HG02840 (cell line): Measurements from ENCODE around the gene RLN3.

Source experiments
- ATAC-seq: cut with Tn5 transposase; IDR thresholded peaks from one replicate; pipeline ENCODE4 v1.9.1; 2021; ENCODE audit warnings: mild to moderate bottlenecking, moderate library complexity, moderate number of reproducible peaks; ENCODE audit not compliant: unreplicated experiment, low FRiP score

The RLN3 gene, protein sequence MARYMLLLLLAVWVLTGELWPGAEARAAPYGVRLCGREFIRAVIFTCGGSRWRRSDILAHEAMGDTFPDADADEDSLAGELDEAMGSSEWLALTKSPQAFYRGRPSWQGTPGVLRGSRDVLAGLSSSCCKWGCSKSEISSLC

DNA sequence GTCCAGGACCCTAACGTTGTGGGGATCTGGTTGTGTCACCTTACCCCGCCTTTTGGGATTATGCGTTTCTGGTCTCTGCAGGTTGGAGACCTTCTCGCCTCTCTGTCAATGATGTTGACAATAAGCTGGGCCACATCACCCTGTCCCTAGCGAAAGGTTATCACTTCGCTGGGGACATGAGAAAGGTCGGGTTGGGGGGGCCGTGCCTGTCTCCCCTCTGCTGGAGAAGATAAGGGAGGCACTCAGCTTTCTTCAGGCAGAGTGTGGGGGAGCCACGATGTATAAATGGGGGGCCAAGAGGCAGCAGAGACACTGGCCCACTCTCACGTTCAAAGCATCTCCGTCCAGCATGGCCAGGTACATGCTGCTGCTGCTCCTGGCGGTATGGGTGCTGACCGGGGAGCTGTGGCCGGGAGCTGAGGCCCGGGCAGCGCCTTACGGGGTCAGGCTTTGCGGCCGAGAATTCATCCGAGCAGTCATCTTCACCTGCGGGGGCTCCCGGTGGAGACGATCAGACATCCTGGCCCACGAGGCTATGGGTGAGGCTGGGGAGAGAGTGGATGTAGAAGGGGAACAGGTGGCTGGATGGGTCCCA lies at the start of gene RLN3:
Gene RLN3, plus strand, starts transcription at position 293 of the 595 bp plus-strand sequence. Its CDS starts 57 bp downstream, at position 350.
- ATAC-seq, result no peak

DNA sequence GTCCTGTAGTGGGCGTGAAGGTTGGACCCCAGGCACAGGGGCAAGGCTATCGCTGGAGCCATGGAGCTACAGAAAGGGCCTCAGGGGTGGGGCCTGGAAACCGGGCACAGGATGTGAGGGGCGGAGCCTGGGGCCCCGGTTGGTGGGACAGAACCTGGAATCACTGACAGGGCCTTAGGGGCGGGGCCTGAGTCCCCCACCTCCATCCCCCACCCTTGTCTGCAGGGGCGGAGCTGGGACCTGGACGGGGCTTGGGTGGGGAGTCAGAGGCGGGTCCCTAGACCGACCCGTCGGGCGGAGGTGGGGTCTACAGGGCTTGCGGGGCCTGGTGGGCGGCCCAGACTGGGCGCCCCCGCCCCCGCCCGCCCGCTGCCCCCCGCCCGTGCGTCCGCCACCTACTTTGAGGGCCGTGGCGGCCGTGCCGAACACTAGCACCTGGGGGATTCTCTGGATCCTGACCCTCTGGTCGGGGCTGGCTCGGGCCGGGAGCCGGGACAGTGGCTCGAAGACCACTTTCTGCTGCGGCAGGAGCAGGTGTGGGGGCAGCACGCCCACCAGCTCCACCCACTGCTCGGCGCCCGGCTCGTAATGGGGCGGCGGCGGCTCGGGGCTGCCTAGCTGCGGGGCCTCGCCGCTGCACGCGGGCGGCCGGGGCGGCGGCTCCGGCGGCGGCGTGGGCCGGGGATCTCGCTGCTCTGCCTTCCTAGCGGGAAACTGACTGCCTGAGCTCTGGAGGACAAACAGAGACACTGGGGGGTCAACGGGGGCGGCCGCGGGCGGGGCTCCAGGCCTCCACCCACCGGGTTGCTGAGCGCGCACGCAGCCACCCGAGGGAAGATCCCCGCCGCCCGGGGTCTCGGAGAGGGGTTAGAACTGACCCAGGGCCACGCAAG lies 49.4 kb upstream of the RLN3 start:
- no peak for ATAC-seq

DNA sequence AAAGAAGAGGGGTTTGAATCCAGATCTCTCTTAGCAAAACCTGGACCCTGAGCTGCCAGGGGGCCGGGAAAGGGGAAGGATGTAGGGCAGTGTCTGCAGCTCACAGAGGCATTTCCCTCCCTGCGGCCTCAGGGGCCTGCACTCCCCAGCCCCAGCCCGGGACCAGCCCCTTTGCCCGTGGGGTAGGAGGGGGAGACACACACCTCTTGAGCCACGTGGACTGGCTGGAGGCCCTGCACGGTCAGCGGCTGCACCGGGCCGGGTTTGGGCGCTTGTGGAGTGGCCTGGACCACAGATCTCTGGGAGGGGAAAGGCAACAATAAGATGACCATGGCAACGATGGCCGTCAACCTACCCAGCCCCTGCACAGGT lies 48.7 kb upstream of the RLN3 start:
- ATAC-seq, result no peak

DNA sequence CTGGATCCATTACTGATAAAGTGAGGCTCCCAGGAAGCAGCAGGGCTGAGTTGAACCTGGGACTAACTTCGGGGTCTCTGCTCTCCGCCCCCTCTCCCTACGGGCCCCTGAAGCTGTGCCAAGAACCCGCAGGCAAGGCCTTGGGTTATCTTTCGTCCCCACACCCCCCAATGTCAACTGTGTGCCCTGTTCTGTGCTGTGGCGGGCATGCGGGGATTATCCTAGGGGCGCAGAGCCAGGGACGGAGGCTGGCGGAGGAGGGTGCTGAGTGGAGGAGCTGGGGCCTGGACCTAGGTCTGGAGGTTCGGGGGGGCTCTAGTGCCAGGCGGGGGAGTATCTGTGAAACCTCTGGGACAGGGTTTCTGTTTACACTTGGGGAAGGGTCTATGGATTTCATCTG lies 48.3 kb upstream of the RLN3 start:
- no peak for ATAC-seq

DNA sequence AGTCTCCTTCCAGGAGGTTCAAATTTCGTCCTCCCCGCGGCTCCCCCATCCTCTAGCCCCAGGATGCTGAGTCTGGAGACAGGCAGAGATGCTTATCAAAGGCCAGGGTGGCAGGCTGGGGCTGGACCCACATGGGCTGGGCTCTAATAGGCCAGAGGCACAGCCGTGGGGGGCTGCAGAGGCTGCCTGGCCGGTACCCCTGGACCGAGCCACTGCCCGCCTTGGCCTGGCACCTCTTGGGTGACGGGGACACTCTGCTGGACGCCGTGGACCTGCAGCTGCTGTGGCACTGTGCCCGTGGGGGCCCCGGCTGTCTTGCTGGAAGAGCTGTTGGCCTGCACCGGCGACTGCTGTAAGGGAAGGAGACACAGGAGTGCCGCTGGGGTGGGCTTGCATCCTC lies 47.6 kb upstream of the RLN3 start:
- no peak for ATAC-seq

DNA sequence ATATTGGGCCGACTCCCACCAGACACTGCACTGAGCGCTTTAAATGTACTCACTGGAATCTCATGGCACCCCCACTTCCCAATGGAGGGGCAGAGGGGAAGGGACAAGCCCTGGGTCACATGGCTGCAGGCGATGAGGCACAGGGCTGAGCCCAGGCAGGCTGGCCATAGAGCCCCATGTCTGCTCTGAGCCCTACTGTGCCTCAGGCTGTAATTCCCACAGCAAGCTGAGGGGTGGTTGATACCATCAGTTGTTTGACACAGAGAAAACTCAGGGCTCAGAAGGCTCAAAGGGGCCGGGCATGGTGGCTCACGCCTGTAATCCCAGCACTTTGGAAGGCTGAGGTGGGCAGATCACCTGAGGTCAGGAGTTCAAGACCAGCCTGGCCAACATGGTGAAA lies 46.9 kb upstream of the RLN3 start:
- no peak for ATAC-seq

DNA sequence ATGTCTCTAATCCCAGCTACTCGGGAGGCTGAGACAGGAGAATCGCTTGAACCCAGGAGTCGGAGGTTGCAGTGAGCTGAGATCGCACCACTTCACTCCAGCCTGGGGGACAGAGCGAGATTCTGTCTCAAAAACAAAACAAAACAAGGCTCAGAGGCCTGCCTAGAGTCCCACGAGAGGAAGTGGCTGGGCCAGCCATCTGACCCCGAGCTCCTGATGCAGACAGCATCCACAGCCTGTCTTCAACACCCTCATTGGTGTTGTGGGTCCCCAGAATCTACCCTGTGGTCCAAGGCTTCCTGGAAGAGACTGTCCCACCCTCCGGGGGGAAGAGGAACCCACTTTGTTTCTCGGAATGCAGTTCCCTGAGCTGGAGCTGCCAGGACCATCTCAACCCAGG lies 46.5 kb upstream of the RLN3 start:
- ATAC-seq, result no peak

DNA sequence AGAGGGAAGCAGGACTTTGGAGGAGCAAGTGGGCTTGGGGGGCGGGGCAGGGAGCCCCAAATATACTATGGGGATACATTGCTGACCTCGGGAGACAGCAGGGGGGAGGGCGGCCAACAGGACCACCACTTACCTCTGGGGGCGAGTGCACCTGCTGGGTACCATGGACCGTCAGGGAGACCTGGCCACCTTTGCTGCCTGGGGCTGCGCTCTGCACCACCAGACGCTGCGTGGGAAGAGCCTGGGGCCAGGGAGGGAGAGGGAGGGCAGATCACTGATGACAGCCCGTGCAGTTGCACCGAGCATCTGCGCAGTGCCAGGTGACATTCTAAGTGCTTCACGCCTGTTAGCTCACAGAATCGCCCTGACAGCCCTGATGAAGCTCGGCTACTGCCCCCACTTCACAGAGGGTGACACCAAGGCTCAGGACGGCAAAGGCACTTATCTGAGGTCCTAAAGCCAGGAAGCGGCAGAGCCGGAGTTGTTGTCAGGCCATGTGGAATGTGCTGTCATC lies 45.9 kb upstream of the RLN3 start:
- ATAC-seq, result no peak

DNA sequence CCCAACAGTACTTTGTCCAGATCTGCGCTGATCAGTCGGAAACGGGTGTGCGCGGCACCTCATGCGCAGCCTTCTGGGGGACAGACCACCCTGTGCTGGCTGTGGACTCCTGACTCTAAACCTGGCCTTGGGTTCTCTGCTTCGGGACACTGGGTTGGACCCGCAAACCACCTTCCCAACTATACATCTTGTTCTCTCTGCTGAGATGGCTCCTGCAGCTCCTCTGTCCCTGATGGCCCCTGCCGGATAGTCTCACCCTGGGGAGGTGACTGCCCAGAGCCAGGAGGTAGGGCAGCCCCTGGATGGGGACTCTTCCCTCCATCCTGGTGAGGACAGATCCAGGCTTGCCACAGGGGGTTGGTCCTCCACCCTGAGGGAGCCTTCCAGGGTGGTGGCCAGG lies 45.2 kb upstream of the RLN3 start:
- ATAC-seq, result no peak

DNA sequence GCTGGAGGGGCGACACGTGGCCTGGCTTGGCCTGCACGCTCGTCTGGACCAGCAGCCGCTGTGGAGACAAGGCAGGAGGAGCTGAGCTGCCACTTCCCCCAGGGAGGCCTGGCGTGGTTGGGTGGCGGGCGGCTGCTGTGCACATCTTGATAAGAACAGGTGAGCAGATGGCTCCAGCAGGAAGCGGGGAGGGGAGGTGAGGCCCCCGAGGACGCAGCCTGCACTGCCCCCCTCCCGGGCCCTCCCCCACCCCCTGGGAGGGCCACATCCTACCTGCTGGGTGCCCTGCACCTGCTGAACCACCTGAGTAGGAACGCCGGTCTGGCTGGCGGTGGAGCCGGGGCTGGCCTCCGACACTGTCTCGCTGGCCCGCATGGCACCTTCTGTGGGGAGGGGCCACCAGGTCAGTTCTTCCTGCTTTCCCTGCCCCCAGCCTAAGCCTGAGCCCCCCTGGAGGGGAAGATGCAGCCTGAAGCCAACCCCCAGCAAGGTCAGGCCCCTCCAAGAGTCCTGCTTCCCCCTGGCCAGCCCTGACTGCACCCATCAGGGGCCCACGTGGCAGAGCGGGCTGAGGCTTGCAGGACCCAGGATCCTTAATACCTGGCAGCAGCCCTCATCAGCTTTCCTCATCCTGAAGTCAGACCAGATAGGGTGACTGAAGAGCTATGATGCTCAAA lies 44.6 kb upstream of the RLN3 start:
- no peak for ATAC-seq

DNA sequence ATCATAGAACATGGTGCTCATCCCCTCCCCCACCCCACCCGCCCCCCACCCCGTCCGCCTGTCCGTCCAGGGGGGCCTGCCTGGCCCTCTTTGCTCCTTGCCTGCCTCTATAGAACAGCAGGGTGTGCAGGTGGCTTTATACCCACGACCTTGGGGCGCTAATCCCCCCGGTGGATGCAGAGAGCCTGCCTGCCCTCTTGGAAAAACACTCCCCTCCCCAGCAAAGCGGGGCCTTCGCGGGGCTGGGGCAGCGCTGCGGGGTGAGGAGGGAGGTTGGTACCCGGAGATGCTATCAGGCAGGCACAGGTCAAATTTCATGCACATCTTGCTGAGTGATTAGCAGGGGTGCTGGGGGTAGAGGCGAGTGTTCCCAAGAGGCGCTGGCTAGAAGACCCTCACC lies 43.8 kb upstream of the RLN3 start:
- ATAC-seq, result no peak

DNA sequence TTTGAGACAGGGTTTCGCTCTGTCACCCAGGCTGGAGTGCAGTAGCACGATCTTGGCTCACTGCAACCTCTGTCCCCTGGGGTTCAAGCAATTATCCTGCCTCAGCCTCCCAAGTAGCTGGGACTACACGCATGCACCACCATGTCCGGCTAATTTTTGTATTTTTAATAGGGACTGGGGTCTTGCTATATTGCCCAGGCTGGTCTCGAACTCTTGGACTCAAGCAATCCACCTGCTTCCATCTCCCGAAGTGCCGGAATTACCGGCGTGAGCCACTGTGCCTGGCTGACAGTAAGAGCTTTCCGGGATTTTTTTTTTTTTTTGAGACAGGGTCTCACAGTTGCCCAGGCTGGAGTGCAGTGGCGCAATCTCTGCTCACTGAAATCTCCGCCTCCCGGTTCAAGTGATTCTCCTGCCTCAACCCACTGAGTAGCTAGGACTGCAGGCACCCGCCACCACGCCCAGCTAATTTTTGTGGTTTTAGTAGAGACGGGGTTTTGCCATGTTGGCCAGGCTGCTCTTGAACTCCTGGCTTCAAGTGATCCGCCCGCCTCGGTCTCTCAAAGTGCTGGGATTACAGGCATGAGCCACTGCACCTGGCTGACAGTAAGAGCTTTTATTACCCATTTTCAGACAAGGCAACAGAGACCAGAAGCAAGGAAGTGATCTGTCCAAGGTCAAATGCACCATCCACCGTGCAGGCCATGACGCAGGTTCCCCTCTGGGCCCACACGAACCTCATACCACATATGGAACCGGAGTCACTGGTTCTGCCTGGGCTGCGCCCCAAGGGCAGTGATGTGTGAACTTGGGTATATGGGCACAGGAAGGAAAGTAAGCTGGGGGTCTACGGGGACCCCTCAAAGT lies 42.8 kb upstream of the RLN3 start:
- ATAC-seq, result no peak

DNA sequence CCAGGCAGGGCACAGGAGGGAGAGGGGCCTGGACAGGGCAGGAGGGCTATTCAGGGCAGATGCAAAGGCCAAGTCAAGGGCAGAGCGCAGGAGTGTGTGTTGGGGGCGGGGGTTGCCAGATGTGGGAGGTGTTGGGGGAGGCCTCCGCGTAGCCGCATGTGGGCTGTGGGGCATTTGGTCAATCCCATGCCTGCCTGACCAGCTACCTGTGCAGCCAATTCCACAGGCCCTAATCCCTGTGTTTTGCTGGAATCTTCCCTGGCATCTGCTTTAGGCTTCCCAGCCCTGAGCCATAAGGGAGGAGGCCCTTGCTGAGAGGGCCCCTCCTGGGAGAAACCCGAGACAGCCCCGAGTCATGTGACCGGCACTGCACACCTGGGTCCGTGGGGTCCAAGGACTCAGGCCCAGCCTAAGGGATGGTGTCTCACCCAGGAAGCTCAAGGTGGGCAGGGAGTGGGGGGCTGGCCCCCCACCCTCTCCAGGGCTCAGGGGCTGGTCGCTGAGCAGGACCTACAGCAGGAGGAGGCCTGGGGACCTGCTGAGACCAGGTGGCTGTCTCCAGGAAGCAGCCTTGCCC lies 42.1 kb upstream of the RLN3 start:
- ATAC-seq, result peak; percentile 30

DNA sequence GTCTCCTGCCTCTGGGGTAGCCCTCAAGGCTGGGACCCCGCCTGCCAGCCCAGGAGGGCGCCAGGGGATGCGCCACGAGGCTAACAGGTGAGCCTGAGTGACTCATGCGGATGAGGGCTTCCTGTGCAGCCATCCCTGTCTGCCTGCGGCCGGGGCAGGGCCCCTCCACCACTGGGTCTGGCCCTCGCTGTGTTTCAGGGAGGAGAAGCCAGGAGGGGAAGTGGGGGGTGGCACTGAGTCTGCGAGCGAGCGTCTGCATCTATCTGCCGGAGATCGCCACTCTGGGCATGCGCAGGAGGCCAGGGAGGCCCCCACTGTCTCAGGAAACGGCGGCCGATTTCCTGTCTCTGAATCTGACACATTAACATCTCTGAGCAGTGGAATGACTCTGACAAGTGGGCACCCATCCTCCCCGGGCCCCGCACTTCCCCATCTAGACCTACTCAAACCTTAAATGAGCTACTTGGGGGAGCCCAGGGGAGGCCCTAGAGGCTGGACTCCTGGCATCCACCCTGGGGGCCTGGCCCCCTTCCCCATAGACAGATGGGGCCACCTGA lies 41.5 kb upstream of the RLN3 start:
- ATAC-seq, result peak; percentile 81

DNA sequence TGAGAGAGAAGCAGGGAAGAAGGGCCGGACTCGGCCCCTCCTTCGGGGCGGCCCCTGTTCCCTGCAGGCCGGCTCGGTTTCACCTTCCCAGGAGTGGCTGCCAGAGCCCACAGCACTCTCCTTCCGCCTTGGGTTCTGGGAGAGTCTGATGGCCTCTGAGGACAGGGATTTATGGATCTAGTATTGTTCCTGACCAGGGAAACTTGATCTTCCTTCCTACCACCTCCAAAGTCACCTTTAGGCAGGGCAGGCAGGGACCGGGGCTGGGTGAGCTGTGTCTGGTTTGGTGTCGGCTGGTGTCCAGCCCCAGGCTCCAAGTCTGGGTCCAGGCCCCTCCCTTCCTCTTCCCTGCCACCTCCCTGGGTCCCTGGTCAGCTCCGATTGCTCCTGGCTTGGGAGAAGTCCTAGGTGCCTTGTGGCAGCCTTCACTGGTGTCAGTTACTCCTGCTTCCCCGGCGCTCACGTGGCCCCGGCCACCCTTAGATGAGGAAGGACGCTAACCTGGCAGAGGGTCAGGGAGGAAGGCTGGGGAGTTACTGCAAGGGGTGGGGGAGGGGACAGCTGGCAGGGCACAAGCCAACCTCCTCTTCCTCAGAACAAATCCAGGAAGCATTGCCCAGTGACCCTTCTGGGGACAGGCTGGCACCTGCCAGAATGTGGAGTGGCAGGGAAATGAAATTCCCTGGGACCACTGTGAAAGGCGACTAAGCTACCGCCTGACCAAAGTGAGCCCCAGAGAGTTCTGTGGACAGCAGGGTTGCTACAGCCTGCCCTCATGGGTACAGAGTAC lies 40.7 kb upstream of the RLN3 start:
- no peak for ATAC-seq

DNA sequence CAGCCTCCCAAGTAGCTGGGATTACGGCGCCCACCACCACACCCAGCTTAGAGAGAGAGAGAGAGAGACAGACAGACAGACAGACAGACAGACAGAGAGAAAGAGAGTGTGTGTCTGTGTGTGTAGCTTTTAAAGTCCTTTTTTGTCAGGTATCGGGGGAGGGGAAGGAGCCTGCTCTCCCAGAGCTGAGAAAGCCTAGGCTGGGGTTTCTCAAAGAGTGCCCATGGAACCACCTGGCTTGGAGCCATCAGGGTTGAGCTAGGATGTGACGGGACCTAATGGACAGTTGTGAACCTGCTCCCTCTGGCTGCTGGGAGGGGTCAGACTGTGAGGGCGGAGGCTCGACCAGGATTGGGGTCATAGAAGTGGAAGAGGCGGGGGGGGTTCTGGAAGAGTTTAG lies 38.5 kb upstream of the RLN3 start:
- no peak for ATAC-seq

DNA sequence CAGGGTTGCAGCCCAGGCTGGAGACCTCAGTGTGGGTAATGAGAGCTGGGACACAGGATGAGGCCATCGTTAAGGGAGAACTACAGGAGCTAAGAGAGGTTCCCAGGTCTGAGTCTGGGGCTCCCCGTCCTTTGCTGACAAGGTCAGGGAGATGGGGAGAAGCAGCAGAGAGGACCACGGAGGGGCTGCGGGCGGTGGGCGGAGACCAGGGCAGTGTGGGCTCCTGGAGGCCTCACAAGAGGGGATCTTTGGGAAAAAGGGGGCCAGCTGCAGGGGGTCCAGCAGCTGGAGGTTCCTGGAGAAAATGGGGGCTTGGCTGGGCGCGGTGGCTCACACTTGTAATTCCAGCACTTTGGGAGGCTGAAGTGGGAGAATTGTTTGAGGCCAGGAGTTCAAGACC lies 37.9 kb upstream of the RLN3 start:
- no peak for ATAC-seq

DNA sequence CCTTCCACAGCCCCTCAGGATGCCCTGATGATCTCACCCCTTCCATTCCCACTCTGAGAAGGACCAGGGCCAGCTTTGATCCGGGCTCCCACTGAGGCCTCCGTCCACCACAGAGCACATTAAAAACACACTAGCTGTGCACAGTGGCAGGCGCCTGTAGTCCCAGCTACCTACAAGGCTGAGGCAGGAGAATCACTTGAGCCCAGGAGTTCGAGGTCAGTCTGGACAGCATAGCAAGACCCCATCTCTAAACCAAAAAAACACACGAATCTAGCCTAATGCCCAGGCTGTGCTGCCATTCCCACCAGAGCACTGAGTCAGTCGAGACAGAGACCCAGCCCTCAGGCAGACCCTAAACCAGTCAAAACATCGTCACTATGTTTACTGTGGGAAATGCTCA lies 35.9 kb upstream of the RLN3 start:
- ATAC-seq, result no peak
